ENCODE measurements around the gene IGFBPL1.

IGFBPL1 gene

GRCh38 chr9:38432922-38433510 is 8.8 kb upstream of the IGFBPL1 start:
- DNase-seq (ENCODE audit: low read depth), result peak; percentile 57
- peak; percentile 62 for TF ChIP-seq CTCF (IDR thresholded peaks at IDR 0.05; ENCODE audit: insufficient read depth, low read depth, low read length, missing control alignments)
- H3K4me3 ChIP-seq (ENCODE audit: low read length), result no peak overlapping the region

- no peak for TF ChIP-seq CTCF (IDR thresholded peaks at IDR 0.05; ENCODE audit: insufficient read depth, low read depth, low read length, missing control alignments)
- H3K4me3 ChIP-seq (ENCODE audit: low read length), result no peak overlapping the region
- DNase-seq (ENCODE audit: low read depth), result no peak
Observed at GRCh38 chr9:38431116-38431515, 6.9 kb upstream of the IGFBPL1 start.

DNA sequence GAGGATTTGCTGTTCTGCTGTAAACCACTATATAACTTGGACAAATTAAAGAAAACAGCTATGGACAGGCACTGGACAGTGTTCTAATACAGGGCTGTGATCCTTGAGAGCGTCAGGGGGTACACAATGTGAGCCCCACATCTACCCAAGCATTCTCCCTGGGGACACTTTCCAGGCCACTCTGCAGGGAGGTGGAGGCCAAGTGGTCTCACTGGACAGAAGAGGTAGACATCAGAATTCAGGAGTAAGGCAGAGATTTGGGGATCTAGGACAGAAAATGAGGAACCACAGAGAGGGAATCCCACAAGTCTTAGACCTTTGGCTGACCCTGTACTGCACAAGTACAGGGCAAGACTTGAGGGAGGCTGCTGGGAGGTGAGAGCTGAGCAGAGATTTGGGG is 3.8 kb upstream of the IGFBPL1 start:
- no peak overlapping the region for H3K4me3 ChIP-seq (ENCODE audit: low read length)
- TF ChIP-seq CTCF (IDR thresholded peaks at IDR 0.05; ENCODE audit: insufficient read depth, low read depth, low read length, missing control alignments), result no peak
- no peak for DNase-seq (ENCODE audit: low read depth)

DNA sequence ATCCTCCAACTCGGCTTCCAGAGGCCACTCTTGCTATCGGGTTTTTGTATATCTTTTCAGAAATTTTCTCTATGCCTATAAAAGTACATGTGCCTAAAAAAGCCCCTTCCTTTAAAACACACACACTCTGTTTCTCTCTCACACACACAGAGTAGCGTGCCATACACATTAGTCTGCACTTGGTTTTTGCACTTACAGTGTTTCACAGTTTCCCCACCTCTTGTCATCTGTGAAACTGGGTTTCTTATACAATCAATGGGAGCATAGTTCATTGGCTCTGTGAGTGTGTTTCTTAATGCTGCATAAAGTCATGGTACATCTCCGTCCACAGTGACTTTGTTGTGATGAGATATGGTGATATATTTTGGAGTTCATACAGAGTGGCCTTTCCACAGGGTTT is 664 bp upstream of the IGFBPL1 start:
- H3K4me3 ChIP-seq (ENCODE audit: low read length), result no peak overlapping the region
- no peak for DNase-seq (ENCODE audit: low read depth)
- no peak for TF ChIP-seq CTCF (IDR thresholded peaks at IDR 0.05; ENCODE audit: insufficient read depth, low read depth, low read length, missing control alignments)

GRCh38 chr9:38423273-38423972 is 831 bp downstream of the IGFBPL1 start:
- no peak for TF ChIP-seq CTCF (IDR thresholded peaks at IDR 0.05; ENCODE audit: insufficient read depth, low read depth, low read length, missing control alignments)
- DNase-seq (ENCODE audit: low read depth), result no peak
- H3K4me3 ChIP-seq (ENCODE audit: low read length), result no peak overlapping the region

DNA sequence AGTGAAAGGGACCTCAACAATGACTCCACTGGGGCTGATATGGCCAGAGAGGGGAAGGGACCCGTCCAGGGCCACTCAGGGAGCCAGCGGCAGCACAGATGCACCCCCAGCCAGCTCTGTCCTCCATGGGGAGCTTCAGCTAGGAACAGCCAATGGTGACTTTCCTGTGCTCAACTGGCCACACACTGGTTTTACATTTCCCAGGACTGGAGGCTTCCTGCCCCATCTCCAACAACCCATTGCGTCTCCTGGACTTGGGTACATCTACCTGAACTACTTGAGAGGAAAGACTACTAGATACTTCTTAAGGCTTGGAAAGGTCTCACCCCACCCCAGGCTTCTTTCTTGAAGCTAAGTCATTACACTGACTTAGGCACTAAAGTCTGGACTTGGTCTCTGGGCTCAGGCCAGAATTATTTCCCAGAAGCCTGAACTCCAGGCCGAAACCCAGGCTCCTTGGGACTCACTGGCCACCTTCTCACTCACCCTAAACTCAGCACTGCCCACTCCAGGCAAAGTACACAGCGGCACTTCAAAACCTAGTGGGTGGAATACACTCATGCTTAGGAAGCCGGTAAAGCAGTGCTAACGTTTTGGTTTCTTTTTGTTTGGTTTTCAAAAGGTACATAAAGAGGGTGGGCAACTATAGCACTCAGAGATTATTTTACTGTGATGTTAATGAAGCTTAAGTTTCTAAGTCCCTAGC is 1.5 kb downstream of the IGFBPL1 start:
- TF ChIP-seq CTCF (IDR thresholded peaks at IDR 0.05; ENCODE audit: insufficient read depth, low read depth, low read length, missing control alignments), result no peak
- H3K4me3 ChIP-seq (ENCODE audit: low read length), result no peak overlapping the region
- no peak for DNase-seq (ENCODE audit: low read depth)

All from epithelial cell of esophagus (primary cell).